Stimulated activated CD8-positive, alpha-beta memory T cell treated with anti-CD3 and anti-CD28 coated beads, Interleukin-2, amount 100 ng/mL, for 48 hours (primary cell): ENCODE measurements around the gene TFB2M.
"Not testable (repeated sequence)": the region's sequence is repeated elsewhere in the genome, so short reads cannot be mapped to it uniquely, and the experiment has no call there.

ENCODE experiments used
- DNase-seq, 2 donors: peaks; one replicate each; pipeline ENCODE4 v3.0.0-alpha.2; 2020; ENCODE audit warnings: low read depth in 2 of 2

Gene TFB2M, protein sequence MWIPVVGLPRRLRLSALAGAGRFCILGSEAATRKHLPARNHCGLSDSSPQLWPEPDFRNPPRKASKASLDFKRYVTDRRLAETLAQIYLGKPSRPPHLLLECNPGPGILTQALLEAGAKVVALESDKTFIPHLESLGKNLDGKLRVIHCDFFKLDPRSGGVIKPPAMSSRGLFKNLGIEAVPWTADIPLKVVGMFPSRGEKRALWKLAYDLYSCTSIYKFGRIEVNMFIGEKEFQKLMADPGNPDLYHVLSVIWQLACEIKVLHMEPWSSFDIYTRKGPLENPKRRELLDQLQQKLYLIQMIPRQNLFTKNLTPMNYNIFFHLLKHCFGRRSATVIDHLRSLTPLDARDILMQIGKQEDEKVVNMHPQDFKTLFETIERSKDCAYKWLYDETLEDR

DNA sequence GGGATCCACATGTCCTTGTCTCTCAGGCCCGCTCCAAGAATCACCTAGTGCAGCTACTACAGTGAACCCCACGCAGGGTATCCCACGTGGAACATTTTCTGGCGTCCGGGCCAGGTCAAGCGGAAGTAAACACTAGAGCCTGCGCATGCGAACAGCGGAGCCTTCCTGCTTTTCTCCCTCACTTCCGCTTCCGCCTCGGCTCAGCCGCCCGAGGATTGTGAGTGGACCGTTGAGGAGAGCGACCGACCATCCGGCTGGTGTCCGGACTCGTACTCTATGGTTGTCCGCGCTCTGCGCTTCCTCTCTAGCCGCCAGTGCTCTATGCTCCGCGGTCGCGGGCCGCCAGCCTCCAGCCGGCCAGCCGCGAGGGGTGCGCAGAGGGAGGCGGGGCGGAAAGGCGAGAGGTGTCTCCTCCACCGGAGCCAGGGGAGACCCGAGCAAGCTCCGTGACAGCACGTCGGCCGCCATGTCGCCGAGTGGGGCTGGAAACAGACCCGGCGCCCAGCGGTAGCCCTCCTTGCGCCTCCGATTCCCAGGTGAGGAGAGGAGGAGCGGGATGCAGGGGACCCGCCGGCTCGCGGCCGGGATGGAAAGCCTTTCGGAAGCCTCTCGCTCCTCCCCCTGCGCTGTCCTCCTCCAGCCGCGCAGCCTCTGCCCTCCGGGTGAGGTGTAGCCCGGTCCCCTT is at the start of gene TFB2M, which contains the start of gene CNST:
TFB2M (minus strand) TSS at position 134 of the 685 bp plus-strand sequence; CDS start at position 11, 123 bp downstream.
CNST (plus strand) TSS at position 329 of the 685 bp plus-strand sequence. CDS start 25,107 bp downstream, outside the sequence.
- peak; percentile 92 to 96 for DNase-seq

DNA sequence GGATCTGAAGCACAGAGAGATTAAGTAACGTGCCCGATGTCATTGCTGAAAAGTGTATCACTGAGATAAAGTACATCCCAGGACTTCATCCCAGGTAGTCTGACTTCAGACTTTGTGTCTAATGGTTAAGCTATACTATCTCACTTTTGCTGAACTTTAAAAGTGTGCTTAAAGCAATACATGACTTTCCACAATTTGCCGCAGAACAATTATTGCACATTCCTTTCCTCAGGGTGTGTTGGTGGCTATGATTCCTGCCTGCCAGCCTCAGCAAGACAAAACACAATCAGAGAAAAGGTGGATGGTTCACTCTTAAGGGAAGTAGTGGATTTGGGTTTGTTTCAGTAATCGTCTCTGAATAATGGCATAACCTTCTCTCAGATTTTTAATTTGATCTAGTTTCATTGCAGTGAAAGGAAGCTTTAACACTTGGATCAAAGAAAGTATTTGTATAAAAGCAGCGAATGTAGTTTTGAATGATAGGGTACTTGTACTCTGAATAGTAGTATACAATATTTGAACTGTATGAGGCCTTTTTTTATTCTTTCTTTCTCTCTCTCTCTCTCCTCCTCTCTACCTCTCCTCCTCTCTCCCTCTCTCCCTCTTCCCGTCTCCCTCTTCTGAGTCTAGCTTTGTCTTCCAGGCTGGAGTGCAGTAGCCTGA is 47.2 kb upstream of the TFB2M start:
- no peak for DNase-seq

- DNase-seq: no peak
These were observed 43.6 kb upstream of the TFB2M start for GRCh38 chr1:246609632-246610031.

DNA sequence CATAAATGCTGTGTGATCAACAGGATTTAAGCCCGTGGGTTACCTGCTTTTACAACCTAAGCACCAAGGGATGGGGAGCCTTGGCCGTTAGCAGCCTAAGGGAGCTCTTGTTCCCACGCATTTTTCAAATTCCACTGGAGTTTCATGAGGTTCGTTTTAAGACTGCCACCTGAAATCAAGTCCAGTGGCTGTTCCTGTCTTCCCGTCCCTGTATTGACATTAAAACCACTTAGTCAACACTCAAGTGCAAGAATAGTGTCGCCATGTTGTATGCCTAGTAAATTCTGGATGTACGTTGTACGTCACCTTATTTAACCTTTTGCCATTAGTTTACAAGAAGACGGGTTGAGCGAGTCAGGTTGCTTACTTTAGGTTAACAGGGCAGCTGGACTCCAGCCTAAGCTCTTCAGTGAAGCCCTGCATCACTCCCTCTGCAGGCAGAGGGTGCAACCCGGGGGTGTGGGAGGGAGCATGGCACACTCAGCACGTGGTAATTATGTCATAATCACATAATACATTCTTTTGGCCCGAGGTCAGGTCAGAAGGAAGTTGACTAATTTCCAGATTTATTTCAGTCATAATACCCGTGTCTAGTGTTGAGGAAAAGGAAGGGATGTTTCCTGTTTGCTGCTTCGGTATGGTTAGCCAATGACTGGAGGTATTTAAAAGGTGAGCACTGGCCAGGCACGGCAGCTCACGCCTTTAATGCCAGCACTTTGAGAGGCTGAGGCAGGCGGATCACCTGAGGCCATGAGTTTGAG is 42.7 kb upstream of the TFB2M start:
- peak; percentile 9 to 15 for DNase-seq

DNA sequence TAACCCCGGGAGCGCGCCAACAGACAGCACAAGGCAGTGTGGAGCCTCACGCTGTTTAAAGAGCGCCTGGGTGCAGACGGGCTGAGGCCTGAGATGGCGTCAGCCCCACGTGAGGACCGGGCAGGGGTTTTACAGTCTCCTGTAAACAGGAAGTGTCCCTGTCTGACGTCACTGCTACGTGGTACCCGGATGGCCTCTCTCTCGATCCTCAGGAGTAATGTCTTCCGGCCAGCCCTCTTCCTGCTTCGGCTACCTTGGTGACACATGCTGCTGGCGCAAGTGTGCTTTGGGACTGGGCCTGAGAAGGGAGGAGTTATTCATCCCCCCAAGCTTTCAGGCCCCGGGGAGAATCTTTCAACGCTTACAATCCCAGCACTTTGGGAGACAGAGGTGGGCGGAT is 41.4 kb upstream of the TFB2M start:
- DNase-seq: no peak

DNA sequence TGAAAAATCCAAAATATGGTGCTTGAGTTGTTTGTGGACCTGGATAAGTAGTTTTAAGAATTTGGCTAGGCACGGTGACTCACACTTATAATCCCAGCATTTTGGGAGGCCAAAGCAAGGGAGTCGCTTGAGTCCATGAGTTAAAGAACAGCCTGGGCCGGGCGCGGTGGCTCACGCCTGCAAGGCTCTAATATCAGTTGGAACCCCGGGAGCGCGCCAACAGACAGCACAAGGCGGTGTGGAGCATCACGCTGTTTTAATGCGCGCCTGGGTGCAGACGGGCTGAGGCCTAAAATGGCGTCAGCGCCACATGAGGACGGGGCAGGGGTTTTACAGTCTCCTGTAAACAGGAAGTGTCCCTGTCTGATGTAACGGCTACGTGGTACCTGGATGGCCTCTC is 39.2 kb upstream of the TFB2M start:
- DNase-seq: not testable (repeated sequence)

DNA sequence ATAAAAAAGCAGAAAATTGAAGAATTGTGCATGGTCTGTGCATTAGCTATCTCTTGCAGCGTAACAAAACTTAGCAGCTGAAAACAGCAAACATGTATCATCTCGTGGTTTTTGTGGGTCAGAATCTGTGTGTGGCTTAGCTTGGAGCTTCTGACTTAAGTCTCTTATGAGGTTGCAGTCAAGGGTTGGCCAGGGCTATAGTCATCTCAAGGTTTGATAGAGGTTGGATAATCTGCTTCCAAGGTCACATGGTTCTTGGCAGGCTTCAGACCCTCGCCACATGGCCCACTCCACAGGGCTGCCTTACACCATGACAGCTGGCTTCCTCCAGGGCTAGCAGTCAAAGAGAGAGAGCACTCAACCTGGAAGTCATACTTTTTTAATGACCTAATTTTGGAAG is 36.1 kb upstream of the TFB2M start:
- DNase-seq: no peak

- no peak for DNase-seq
These were observed 34.5 kb upstream of the TFB2M start for GRCh38 chr1:246600579-246600978.

- no peak for DNase-seq
These were observed 33.3 kb upstream of the TFB2M start for GRCh38 chr1:246599315-246599714.

DNA sequence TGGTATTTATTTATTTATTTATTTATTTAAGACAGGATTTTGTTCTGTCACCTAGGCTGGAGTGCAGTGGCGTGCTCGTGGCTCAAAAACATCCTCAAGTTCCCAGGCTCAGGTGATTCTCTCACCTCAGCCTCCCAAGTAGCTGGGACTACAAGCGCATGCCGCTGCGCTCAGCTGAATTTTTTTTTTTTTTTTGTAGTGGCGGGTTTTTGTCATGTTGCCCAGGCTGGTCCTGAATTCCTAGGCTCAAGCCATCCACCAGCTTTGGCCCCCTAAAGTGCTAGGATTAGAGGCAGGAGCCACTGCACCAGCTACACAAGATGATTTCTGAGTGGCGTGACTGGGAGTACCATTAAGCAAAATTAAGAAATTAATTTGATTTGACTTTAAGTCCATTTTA is 31.9 kb upstream of the TFB2M start:
- no peak for DNase-seq

- no peak for DNase-seq
These were observed 31.3 kb upstream of the TFB2M start for GRCh38 chr1:246597340-246597739.

GRCh38 chr1:246595146-246595545 is 29.1 kb upstream of the TFB2M start:
- DNase-seq: no peak

DNA sequence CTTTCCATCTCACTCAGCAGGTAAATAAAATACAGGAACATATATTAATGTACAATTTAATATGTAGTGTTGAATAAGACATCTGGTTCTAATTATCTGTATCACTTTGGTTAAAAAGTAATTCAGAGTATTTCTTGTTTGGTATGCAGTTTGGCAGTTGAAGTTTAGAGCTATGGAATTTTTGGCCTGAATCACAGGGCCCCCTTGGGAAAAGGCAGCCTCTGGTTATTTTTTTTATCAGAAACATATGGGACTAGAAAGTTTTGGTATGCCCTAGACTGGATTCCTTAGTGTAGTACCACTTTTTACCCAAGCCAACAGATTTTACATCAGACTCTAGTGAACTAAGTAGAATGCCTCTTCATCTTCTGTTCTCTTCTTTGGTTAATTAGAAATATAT is 26.6 kb upstream of the TFB2M start:
- no peak for DNase-seq

DNA sequence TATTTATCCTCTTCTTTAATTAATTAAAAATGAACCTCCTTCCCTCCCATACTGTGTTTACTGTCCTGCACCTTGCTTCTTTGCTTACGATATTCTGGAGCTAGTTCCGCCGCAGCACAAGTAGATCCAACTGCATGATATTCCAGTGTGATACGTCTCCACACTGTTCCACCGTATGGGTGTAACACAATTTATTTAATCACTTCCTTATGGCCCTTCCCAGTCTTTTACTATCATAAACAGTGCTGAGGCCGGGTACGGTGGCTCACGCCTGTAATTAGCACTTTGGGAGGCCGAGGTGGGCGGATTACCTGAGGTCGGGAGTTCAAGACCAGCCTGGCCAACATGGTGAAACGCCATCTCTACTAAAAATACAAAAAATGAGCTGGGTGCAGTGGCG is 25.9 kb upstream of the TFB2M start:
- no peak for DNase-seq

GRCh38 chr1:246591504-246591903 is 25.4 kb upstream of the TFB2M start:
- DNase-seq: no peak

- no peak for DNase-seq
These were observed 25.0 kb upstream of the TFB2M start for GRCh38 chr1:246591047-246591446.

DNA sequence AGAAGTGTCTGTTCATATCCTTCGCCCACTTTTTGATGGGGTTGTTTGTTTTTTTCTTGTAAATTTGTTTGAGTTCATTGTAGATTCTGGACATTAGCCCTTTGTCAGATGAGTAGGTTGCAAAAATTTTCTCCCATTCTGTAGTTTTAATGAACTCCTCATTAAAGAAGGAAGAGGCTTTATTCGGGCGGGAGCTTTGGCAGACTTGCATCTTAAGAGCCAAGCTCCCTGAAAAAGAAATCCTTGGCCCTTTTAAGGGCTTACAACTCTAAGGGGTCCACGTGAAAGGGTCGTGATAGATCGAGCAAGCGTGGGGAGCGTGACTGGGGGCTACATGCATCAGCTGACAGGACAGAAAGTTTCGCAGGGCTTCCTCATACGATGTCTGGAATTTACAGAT is 23.9 kb upstream of the TFB2M start:
- not testable (repeated sequence) for DNase-seq

DNA sequence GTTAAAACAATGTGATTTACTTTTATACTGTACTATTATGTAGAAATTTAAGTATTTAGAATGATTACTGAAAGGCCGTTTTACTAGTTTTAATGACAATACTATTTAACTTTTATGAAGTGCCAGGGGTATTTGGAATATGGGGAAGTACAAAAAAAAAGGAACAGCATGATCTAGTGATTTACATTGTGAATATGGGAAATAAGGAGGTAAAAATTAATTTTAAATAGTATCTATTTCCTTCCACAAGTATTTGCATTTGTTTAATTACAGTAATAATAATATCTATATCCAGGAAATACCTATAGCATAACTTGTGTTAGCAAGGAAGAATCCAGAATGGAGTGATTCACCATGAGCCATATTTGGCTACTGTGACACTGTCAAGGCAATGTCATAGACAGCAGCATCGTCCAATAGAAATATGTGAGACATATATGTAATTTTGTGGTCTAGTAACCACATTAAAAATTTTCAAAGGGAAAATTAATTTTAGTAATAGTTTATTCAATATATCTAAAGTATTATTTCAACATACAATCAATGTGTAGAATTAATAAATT is 22.2 kb upstream of the TFB2M start:
- DNase-seq: no peak

GRCh38 chr1:246587606-246588005 is 21.5 kb upstream of the TFB2M start:
- DNase-seq: no peak

- no peak for DNase-seq
These were observed 21.0 kb upstream of the TFB2M start for GRCh38 chr1:246587032-246587431.

- no peak for DNase-seq
These were observed 17.6 kb upstream of the TFB2M start for GRCh38 chr1:246583448-246584185.
